ENCODE measurements around the gene CAMTA1.

Gene CAMTA1

GRCh38 chr1:7094509-7094908, 309.3 kb downstream of the CAMTA1 start:
- DNase-seq (ENCODE audit: low spot score) = no peak
- ChIA-PET CTCF (no interaction called here), POLR2A (ENCODE audit: low non-redundant PET) (no interaction called here)
- no peak for TF ChIP-seq CTCF (conservative IDR thresholded peaks at IDR 0.05; ENCODE audit: low read depth)
- H3K27ac ChIP-seq = no peak overlapping the region

- no peak overlapping the region for H3K27ac ChIP-seq
- TF ChIP-seq CTCF (conservative IDR thresholded peaks at IDR 0.05; ENCODE audit: low read depth) = no peak
- DNase-seq (ENCODE audit: low spot score) = no peak
- CTCF ChIA-PET = no interaction called here
- POLR2A ChIA-PET (ENCODE audit: low non-redundant PET) = no interaction called here
Measured at GRCh38 chr1:7095343-7095964, 310.2 kb downstream of the CAMTA1 start.

GRCh38 chr1:7097938-7098592, 312.8 kb downstream of the CAMTA1 start:
- DNase-seq (ENCODE audit: low spot score) = no peak
- no peak overlapping the region for H3K27ac ChIP-seq
- POLR2A ChIA-PET (ENCODE audit: low non-redundant PET) = no interaction called here
- no peak for TF ChIP-seq CTCF (conservative IDR thresholded peaks at IDR 0.05; ENCODE audit: low read depth)
- CTCF ChIA-PET = interaction anchor here (0.6 kb wide), 1 partner anchor 271 kb away, joined by 3 read pairs; no protein-coding TSS in a partner anchor

- ChIA-PET POLR2A (ENCODE audit: low non-redundant PET) (no interaction called here), CTCF (no interaction called here)
- no peak overlapping the region for H3K27ac ChIP-seq
- DNase-seq (ENCODE audit: low spot score) = no peak
- no peak for TF ChIP-seq CTCF (conservative IDR thresholded peaks at IDR 0.05; ENCODE audit: low read depth)
Measured at GRCh38 chr1:7098641-7099040, 313.4 kb downstream of the CAMTA1 start.

DNA sequence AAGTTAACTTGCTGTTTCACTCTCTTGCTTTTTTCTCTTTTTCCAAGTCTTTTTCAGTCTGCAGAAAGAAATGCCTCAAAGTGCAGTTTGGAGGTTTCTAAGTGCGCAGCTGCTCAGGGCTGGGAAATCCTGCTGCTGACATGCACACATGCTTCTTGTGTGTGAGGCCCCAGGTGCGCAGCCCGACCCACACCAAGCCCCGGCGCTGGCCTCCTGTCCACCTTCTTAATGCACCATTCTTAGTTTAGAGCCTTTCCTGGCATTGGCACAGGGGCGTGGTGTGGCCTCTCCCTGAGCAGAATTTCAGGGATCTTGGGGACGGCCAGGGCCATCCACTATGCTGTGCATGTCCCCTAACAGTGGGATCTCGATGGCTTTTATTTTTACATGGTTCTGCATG, 315.2 kb downstream of the CAMTA1 start:
- no peak for DNase-seq (ENCODE audit: low spot score)
- H3K27ac ChIP-seq = no peak overlapping the region
- ChIA-PET CTCF (interaction anchor here (0.7 kb wide), 1 partner anchor 31 kb away, joined by 3 read pairs; no protein-coding TSS in a partner anchor), POLR2A (ENCODE audit: low non-redundant PET) (no interaction called here)
- no peak for TF ChIP-seq CTCF (conservative IDR thresholded peaks at IDR 0.05; ENCODE audit: low read depth)

- ChIA-PET POLR2A (ENCODE audit: low non-redundant PET) (no interaction called here), CTCF (no interaction called here)
- TF ChIP-seq CTCF (conservative IDR thresholded peaks at IDR 0.05; ENCODE audit: low read depth) = no peak
- no peak overlapping the region for H3K27ac ChIP-seq
- DNase-seq (ENCODE audit: low spot score) = no peak
Measured at GRCh38 chr1:7101187-7101586, 315.9 kb downstream of the CAMTA1 start.
